B cell (primary cell): Measurements from ENCODE around the gene AFF3.

Source experiments
- CTCF ChIP-seq: fragments of 200-600 bp; IDR thresholded peaks from one replicate; pipeline ENCODE4 v1.8.0; 2022; ENCODE audit warnings: antibody characterized with exemption, mild to moderate bottlenecking
- EZH2 ChIP-seq: IDR thresholded peaks from 2 replicates; pipeline ENCODE4 v1.6.1; 2012; ENCODE audit warnings: borderline replicate concordance, low read depth, mild to moderate bottlenecking, moderate library complexity, low read length; ENCODE audit not compliant: insufficient read depth, poor library complexity, severe bottlenecking

- TF ChIP-seq CTCF, result no peak
- TF ChIP-seq EZH2, result no peak
Observed at GRCh38 chr2:100182494-100183361, 40.3 kb upstream of the AFF3 start.
